Calu3 (cell line): Measurements from ENCODE around the gene TMEM259. TPM values are rescaled to one million over a fixed set of nuclear protein-coding genes. Genes with fewer than 3 reads are reported as not detected.
A peak's percentile ranks its signal among the peaks of the same experiment; 100 is the strongest.

Experiments used
- BruUV-seq: library from RNA; stranded (reverse); fragments of 400-500 nt; replicated peaks from 2 replicates; lab custom pipeline; 2021; lab: Mats Ljungman, UMichigan
- CTCF ChIA-PET: fragments of 300-600 bp; sonication (Branson Sonifier 250); formaldehyde crosslinking; loops from one replicate; lab custom pipeline; 2022; ENCODE audit warnings: antibody characterized with exemption; lab: Charles Lee
- DNase-seq: peaks from one replicate; pipeline ENCODE4 v3.0.0; 2022
- H3K27ac Mint-ChIP-seq: one replicate; pipeline ENCODE4 v1.8.0; 2022; ENCODE audit warnings: mixed read lengths; ENCODE audit not compliant: unreplicated experiment
- H3K27me3 Mint-ChIP-seq: one replicate; pipeline ENCODE4 v1.8.0; 2022; ENCODE audit warnings: mixed read lengths; ENCODE audit not compliant: unreplicated experiment
- H3K36me3 Mint-ChIP-seq: one replicate; pipeline ENCODE4 v1.8.0; 2022; ENCODE audit warnings: mild to moderate bottlenecking, moderate library complexity, mixed read lengths; ENCODE audit not compliant: insufficient read depth, unreplicated experiment
- H3K4me1 Mint-ChIP-seq: one replicate; pipeline ENCODE4 v1.8.0; 2022; ENCODE audit warnings: mild to moderate bottlenecking, low read depth, mixed read lengths; ENCODE audit not compliant: unreplicated experiment
- H3K4me3 Mint-ChIP-seq: one replicate; pipeline ENCODE4 v1.8.0; 2022; ENCODE audit warnings: mild to moderate bottlenecking, low read depth, moderate library complexity, mixed read lengths; ENCODE audit not compliant: unreplicated experiment
- H3K9me3 Mint-ChIP-seq: one replicate; pipeline ENCODE4 v1.8.0; 2022; ENCODE audit warnings: low read depth, mixed read lengths; ENCODE audit not compliant: unreplicated experiment
- intact Hi-C: fragments of 100-400 bp; cut with micrococcal nuclease; formaldehyde crosslinking; loops from one replicate; pipeline ENCODE4 v1.10.0; 2022; ENCODE audit not compliant: unreplicated experiment
- total RNA-seq: library from RNA; stranded (reverse); gene quantifications from 2 replicates; pipeline ENCODE4 v1.2.3, GENCODE V29; 2022
- TF ChIP-seq, protein P1 (sequence below): fragments of 200-600 bp; IDR thresholded peaks from one replicate; pipeline ENCODE4 v1.8.0; 2022; ENCODE audit warnings: antibody characterized with exemption; ENCODE audit not compliant: unreplicated experiment

The TMEM259 gene
- total RNA-seq, 1 experiment from 2014 or later: 129 TPM

DNA sequence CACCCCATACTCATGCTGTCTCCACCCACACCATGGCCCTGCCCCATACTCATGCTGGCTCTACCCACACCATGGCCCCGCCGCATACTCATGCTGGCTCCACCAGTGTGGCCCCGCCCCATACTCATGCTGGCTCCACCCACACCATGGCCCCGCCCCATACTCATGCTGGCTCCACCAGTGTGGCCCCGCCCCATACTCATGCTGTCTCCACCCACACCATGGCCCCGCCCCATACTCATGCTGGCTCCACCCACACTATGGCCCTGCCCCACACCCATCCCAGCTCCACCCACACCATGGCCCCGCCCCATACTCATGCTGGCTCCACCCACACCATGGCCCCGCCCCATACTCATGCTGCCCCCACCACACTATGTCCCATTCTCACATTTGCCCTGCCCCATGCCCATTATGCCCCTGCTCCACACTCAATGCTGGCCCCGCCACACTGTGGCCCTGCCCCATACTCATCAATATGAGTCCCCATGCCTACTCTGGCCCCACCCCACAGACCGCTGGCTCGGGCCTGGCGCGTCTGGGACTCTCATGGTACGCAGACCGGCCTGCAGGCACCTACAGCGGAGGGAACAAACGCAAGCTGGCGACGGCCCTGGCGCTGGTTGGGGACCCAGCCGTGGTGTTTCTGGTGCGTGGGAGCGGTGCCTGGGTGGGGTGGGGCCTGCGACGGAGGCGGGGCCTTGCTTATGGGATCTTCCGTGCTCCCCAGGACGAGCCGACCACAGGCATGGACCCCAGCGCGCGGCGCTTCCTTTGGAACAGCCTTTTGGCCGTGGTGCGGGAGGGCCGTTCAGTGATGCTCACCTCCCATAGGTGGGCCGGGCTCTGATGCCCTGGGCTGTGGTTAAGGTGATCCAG is 42.3 kb upstream of the TMEM259 start:
- no peaks in the 10 kb centered on the region for H3K27me3 Mint-ChIP-seq
- no peak overlapping the region for H3K4me3 Mint-ChIP-seq
- no peak overlapping the region for H3K27ac Mint-ChIP-seq
- TF ChIP-seq, protein P1, sequence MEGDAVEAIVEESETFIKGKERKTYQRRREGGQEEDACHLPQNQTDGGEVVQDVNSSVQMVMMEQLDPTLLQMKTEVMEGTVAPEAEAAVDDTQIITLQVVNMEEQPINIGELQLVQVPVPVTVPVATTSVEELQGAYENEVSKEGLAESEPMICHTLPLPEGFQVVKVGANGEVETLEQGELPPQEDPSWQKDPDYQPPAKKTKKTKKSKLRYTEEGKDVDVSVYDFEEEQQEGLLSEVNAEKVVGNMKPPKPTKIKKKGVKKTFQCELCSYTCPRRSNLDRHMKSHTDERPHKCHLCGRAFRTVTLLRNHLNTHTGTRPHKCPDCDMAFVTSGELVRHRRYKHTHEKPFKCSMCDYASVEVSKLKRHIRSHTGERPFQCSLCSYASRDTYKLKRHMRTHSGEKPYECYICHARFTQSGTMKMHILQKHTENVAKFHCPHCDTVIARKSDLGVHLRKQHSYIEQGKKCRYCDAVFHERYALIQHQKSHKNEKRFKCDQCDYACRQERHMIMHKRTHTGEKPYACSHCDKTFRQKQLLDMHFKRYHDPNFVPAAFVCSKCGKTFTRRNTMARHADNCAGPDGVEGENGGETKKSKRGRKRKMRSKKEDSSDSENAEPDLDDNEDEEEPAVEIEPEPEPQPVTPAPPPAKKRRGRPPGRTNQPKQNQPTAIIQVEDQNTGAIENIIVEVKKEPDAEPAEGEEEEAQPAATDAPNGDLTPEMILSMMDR: no peak
- H3K9me3 Mint-ChIP-seq: no peaks in the 10 kb centered on the region
- DNase-seq: peak; percentile 25
- CTCF ChIA-PET: interaction anchor here (0.7 kb wide), 1 partner anchor 345 kb away, joined by 11 read pairs; no protein-coding TSS in a partner anchor
- H3K36me3 Mint-ChIP-seq: peaks cover 38% of the 10 kb centered on the region
- intact Hi-C loops: no loop called here
- peaks cover 10% of the 10 kb centered on the region for H3K4me1 Mint-ChIP-seq
- no TSS peak for BruUV-seq

DNA sequence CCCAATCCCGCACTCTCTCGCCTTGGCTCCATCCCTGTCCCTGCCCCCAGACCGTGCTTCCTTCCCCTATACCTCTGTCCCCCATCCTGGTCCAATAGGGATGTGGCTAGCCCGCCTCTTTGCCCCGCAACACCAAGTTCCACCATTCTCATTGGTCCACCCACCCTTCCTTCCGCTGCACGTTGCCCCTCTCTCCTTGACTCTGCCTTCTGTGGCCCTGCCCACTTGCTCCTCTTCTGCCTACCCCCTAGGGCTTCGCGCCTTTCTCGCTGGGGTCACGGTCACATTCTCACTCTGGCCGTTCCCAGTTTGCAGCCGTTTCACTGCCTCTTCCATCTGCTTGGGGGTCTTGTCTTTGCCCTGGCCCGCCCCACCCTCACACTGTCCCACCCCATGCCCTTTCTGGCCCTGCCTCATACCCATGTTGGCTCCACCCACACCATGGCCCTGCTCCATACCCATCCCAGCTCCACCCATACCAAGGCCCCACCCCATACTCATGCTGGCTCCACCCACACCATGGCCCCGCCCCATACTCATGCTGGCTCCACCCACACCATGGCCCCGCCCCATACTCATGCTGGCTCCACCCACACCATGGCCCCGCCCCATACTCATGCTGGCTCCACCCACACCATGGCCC is 41.6 kb upstream of the TMEM259 start:
- BruUV-seq: no TSS peak
- no peak for DNase-seq
- H3K4me1 Mint-ChIP-seq: peaks cover 13% of the 10 kb centered on the region
- CTCF ChIA-PET: interaction anchor here (0.7 kb wide), 1 partner anchor 346 kb away, joined by 11 read pairs; no protein-coding TSS in a partner anchor
- H3K4me3 Mint-ChIP-seq: no peak overlapping the region
- H3K36me3 Mint-ChIP-seq: peaks cover 41% of the 10 kb centered on the region
- TF ChIP-seq, protein P1: no peak
- H3K9me3 Mint-ChIP-seq: no peaks in the 10 kb centered on the region
- intact Hi-C loops: no loop called here
- H3K27ac Mint-ChIP-seq: no peak overlapping the region
- no peaks in the 10 kb centered on the region for H3K27me3 Mint-ChIP-seq

DNA sequence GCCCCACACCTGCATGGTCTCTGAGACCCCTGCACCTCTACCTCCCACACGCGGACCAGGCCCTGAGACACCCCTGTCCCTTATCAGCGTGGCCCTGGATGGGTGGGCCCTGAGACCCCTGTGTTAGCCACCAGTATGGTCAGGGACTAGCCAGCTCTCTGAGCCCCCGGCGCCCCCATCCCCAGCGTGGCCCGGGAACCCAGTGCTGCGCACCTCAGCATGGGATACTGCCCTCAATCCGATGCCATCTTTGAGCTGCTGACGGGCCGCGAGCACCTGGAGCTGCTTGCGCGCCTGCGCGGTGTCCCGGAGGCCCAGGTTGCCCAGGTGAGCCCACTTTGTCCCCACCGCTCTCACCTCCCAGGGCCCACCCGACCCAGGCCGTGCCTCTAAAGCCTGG is 41.1 kb upstream of the TMEM259 start:
- H3K36me3 Mint-ChIP-seq: peaks cover 44% of the 10 kb centered on the region
- CTCF ChIA-PET: interaction anchor here (0.7 kb wide), 1 partner anchor 347 kb away, joined by 11 read pairs; no protein-coding TSS in a partner anchor
- BruUV-seq: no TSS peak
- H3K9me3 Mint-ChIP-seq: no peaks in the 10 kb centered on the region
- DNase-seq: no peak
- peaks cover 18% of the 10 kb centered on the region for H3K4me1 Mint-ChIP-seq
- H3K27me3 Mint-ChIP-seq: no peaks in the 10 kb centered on the region
- no peak overlapping the region for H3K27ac Mint-ChIP-seq
- intact Hi-C loops: no loop called here
- TF ChIP-seq, protein P1: no peak
- no peak overlapping the region for H3K4me3 Mint-ChIP-seq

DNA sequence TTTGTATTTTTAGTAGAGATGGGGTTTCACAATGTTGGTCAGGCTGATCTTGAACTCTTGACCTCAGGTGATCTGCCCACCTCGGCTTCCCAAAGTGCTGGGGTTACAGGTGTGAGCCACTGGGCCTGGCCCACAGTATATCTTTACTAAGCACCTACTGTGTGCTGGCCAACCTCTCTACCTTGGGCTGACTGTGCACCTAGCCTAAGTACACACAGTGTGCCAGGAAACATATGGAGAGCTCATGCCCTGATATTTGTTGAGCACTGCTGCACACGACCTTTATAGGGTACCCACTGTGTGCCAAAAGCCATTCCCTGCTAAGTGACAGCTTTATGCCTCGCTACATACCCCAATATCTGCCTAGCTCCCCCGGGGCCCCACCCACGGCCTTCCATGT is 39.8 kb upstream of the TMEM259 start:
- H3K4me1 Mint-ChIP-seq: peaks cover 16% of the 10 kb centered on the region
- H3K27ac Mint-ChIP-seq: no peak overlapping the region
- H3K36me3 Mint-ChIP-seq: peaks cover 39% of the 10 kb centered on the region
- CTCF ChIA-PET: no interaction called here
- no peaks in the 10 kb centered on the region for H3K9me3 Mint-ChIP-seq
- no peak for DNase-seq
- TF ChIP-seq, protein P1: no peak
- intact Hi-C loops: no loop called here
- no peak overlapping the region for H3K4me3 Mint-ChIP-seq
- no TSS peak for BruUV-seq
- no peaks in the 10 kb centered on the region for H3K27me3 Mint-ChIP-seq
